GM21528 (cell line): ENCODE data around the gene SCARB1.

Source experiments
- ATAC-seq: cut with Tn5 transposase; IDR thresholded peaks from one replicate; pipeline ENCODE4 v1.9.1; 2021; ENCODE audit warnings: mild to moderate bottlenecking, moderate library complexity; ENCODE audit not compliant: unreplicated experiment, low FRiP score

The SCARB1 gene

DNA sequence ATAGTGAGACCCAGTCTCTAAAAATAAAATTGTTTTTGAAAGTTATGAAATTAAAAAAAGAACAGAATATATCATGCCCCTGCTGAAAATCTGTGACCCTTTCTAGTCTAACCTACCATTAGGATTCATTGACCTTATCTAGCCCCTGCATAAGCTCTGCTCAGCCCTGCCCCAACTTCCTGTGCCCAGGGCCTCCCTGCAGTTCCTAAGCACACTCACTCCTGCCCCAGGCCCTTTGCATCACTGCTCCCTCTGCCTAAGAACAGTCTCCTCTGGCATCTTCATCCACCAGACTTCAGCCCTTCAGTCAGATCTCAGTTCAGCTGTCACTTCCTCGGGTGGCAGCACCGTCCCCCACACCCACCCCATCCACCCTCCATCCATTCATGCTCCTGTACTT is 55.4 kb downstream of the SCARB1 start:
- no peak for ATAC-seq

DNA sequence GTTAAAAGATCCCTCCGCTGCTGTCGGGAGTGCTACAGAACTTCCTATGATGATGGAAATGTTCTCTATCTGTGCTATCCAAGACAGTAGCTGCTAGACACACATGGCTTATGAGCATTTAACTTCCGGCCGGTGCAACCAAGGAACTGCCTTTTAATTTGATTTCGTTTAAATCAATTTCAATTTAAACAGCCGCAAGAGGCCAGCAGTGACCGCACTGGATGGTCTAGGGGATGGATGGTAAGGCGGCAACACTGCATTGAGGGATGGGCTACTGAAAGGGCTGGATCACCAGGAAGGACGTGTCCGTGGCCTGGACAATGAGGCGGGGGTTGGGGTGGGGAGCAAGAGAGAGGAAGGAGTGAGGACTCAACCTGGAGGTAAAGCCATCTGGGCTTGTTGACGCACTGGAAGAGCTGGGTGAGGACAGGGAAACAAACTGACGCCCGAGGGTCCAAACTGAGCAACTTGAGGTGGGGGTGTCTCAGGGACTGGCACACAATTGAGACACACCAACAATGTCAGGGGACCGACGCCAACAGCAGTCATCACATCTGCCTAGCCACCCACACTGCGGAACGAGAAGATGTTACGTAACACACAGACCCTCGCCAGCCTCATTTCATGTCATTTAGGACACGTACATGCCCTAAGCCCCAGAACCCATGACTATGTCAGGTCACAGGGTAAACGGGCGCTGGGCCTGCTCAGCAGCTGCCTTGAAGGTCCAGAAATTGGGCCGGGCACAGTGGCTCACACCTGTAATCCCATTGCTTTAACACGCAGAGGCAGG is 57.6 kb downstream of the SCARB1 start:
- no peak for ATAC-seq

DNA sequence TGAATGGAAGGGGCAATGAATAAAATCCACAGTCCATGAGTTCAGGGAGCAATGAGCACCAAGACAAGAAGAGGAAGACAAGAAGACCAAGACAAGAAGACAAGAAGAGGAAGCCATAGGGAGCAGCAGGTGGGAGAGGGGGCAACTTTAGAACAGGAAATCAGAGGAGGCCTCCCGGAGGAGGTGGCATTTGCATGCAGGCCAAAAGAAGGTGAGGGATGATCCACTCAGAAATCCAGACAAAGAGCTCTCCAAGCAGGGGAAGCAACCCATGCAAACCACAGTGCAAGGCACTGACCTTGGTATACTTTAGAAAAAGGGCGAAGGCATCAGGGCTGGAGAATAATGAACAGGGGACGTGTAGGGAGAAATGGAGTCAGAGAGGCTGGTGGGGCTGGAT is 58.6 kb downstream of the SCARB1 start:
- no peak for ATAC-seq

DNA sequence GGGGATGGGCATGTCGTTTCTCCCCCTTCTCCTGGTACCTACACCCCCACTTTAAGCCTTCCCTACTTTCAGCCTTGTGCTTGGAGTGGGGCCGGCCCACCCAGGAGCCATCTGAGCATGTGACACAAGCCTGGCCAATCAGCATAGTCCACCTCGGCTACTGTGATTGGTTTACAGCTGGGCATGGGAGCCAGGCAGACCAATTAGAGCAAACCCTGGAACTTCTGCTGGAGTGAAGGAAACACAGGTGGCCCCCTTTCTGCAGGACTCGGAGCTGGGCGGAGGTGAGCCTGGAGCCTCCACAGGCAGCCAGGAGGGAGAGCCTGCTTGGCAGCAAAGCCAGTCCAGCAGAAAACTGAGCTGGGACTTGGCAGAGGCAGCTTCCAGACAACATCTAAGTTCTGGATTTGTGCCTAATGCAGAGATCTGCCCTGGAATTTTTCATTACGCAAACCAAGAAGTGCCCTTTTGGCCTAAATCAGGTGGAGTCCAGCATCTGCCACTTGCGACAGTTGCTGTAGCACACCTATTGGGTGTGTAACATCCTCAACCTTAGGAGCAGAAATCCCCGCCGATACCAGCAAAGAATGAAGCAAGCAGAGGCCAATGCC is 59.5 kb downstream of the SCARB1 start:
- ATAC-seq: no peak

- no peak for ATAC-seq
Measured at GRCh38 chr12:124802361-124802760, 61.3 kb downstream of the SCARB1 start.

- no peak for ATAC-seq
Measured at GRCh38 chr12:124800506-124800905, 63.2 kb downstream of the SCARB1 start.

DNA sequence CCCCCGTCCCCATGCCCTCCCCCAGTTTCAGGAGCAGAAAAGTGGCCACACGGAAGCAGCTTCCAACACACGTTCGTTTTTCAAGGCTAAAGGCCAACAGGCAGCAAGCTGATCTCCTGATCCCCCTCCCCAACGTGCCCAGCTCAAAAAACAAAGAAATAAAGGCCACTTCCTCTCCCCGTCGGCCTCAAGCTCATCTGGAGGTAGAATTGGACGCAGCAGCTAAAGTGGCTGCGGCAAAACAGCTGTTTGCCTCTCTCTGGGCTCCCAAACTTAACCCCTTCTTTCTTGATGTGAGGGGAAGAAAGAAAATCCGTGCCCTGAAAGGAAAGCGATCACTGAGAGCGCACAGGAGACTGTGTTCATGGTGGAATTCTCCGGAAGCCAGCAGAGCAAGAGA is 66.3 kb downstream of the SCARB1 start:
- no peak for ATAC-seq

GRCh38 chr12:124796303-124796960 is 67.2 kb downstream of the SCARB1 start:
- peak; percentile 46 for ATAC-seq

- peak; percentile 56 for ATAC-seq
Measured at GRCh38 chr12:124795081-124795948, 68.3 kb downstream of the SCARB1 start.

DNA sequence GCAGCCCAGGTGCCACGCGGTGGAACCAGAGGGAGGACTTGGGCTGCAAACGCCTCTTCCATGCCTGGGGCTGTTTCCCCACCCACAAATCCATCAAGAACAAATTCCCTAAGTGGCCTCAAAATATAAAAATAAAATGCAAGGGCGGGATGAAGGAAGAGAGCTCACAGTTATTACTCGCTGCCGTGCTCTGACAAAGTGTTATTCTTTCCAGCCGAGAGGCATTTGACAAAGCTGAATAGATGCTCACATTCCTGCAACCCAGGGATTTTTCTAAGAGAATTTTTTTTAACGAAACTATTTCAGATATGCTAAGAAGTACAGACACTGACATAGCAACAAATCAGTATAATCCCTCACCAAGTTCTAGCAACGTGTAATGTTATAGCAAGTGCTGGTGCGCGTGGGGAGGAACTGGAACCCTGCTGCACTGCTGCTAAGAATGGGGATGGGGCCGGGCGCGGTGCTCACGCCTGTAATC is 70.7 kb downstream of the SCARB1 start:
- ATAC-seq: no peak

DNA sequence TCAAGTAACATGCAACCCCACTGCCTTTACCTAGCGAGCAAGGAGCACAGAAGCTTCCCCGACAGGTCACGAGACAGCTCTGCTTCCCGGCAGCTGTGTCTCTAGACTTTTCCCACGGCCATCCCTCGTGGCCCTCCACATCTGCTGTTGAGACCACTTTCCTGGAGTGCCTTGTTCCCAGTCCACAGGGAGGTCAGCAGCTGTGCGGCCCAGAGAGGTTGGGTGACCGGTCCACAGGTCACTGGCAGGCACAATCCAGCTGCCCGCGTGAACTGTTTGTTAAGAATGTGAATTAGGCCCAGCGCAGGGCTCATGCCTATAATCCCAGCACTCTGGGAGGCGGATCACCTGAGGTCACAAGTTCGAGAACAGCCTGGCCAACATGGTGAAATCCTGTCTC is 71.5 kb downstream of the SCARB1 start:
- no peak for ATAC-seq

GRCh38 chr12:124790650-124791400 is 72.8 kb downstream of the SCARB1 start:
- no peak for ATAC-seq

DNA sequence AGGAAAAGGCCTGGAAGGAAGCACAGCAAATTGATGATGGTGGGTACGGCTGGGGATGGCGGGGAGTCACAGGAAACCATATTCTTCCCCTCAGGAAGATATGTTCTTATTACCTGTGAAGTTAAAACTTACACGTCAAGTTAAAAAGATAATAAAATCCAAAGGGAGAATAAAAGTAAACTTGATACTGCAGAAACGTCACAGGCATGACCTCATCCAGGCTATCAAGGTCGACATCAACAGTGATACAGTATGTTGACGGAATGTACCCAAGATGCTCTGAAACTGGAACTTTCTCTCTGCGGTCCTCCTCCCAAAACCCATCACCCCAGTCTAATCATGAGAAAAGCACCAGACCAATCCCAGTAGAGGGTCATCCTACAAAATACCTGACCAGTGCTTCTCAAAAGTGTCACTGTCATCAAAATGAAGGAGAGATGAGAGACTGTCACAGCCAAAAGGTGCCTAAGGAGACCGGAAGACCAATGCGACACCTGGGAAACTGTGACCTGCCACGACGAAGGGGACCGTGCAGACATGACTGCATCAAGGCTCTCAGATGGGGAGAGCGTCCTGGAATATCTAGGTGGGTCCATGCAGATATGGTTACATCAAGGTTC is 74.6 kb downstream of the SCARB1 start:
- ATAC-seq: no peak

DNA sequence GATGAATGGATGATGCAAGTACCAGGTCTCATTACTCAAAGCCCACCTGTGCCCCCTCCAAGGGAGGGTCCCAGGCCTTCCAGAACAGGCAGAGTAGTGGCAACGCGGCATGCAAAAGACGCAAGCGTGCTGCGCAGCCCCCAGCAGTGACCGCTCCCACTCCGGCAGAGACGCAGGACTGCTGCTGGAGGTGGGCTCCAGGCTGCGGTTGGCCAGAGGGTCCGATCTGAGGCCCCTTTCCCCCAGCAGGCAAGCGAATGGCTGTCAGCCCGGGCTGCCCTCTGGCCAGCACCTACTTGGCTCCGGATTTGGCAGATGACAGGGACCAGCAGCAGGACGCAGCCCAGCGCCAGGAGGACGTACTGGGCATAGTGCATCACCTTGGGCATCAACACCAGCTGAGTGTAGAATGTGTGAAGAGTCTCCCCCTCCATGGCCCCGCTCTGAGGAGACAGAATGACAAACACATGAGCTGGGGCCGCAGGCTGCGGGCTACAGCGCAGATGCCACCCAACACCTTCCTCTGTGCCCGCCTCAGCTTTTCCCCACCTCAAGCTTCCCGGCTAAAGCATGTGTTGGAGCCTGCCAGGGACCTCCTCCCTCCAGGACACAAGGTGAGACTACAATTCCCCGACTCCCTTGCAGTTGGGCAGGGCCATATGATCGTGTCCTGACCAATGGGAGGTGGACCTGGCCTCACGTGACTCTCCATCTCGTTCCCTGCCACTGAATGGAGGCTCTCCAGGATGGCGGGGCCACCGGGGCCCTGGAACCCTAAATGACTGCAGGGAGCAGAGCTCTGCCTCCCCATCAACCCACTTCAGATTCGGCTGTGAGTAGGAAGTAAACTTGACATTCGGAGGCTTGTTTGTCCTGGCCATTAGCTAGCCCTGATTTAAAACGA is 77.4 kb downstream of the SCARB1 start:
- ATAC-seq: no peak

- no peak for ATAC-seq
Measured at GRCh38 chr12:124784871-124785572, 78.6 kb downstream of the SCARB1 start.

- no peak for ATAC-seq
Measured at GRCh38 chr12:124783087-124783486, 80.6 kb downstream of the SCARB1 start.

- no peak for ATAC-seq
Measured at GRCh38 chr12:124782132-124782531, 81.5 kb downstream of the SCARB1 start.
